CD14-positive monocyte (primary cell): Measurements from ENCODE around the gene INMT. TPM values are rescaled to one million over a fixed set of nuclear protein-coding genes. Genes with fewer than 3 reads are reported as not detected.

Source experiments
- DNase-seq, 3 donors: peaks; one replicate each; pipeline ENCODE4 v3.0.0-alpha.2; 2011 to 2022
- H2AFZ ChIP-seq: 2 replicates; pipeline ENCODE4 v1.6.0; 2012; ENCODE audit warnings: mild to moderate bottlenecking, low read depth, low read length, inconsistent platforms; ENCODE audit not compliant: insufficient read depth, poor library complexity, severe bottlenecking
- H3K27ac ChIP-seq, 2 donors: 1 replicate in 1 of 2; 2 replicates in 1 of 2; pipeline ENCODE4 v1.5.1; 2012 to 2013; ENCODE audit warnings: low read length in 2 of 2, control low read depth in 1 of 2, inconsistent platforms in 1 of 2, low read depth in 1 of 2, mild to moderate bottlenecking in 1 of 2
- H3K27me3 ChIP-seq, 2 donors: one replicate each; pipeline versions ENCODE4 v1.6.0 to v1.6.1; 2011 to 2013; ENCODE audit warnings: low read length in 2 of 2; ENCODE audit not compliant: control insufficient read depth in 2 of 2, insufficient read depth in 2 of 2
- H3K36me3 ChIP-seq, 2 donors: replicated peaks in 1 of 2; 1 replicate in 1 of 2; 2 replicates in 1 of 2; pipeline versions ENCODE4 v1.5.1 to v1.6.1; 2012 to 2013; ENCODE audit warnings: low read length in 2 of 2, control low read depth in 1 of 2, inconsistent platforms in 1 of 2, mild to moderate bottlenecking in 1 of 2; ENCODE audit not compliant: insufficient read depth in 2 of 2, control insufficient read depth in 1 of 2
- H3K4me1 ChIP-seq, 2 donors: 1 replicate in 1 of 2; 2 replicates in 1 of 2; pipeline versions ENCODE4 v1.5.1 to v1.6.1; 2012 to 2013; ENCODE audit warnings: low read length in 2 of 2, control low read depth in 1 of 2, inconsistent platforms in 1 of 2, mild to moderate bottlenecking in 1 of 2, moderate library complexity in 1 of 2; ENCODE audit not compliant: insufficient read depth in 2 of 2, control insufficient read depth in 1 of 2
- H3K4me2 ChIP-seq: replicated peaks from 2 replicates; pipeline ENCODE3; 2012; ENCODE audit warnings: low read length, moderate library complexity, mild to moderate bottlenecking; ENCODE audit not compliant: poor library complexity, severe bottlenecking; ENCODE audit errors: extremely low read depth
- H3K4me3 ChIP-seq, 3 experiments: fragments of 200-600 bp in 1 of 3; sonication (generic) in 1 of 3; replicated peaks in 1 of 3; 1 replicate in 2 of 3; 2 replicates in 1 of 3; pipeline ENCODE4 v1.5.1; 2011 to 2013; ENCODE audit warnings: low read length in 3 of 3, mild to moderate bottlenecking in 3 of 3, control low read depth in 2 of 3, low read depth in 2 of 3, inconsistent platforms in 1 of 3, moderate library complexity in 1 of 3
- H3K79me2 ChIP-seq: 2 replicates; pipeline ENCODE4 v1.6.0; 2012; ENCODE audit warnings: mild to moderate bottlenecking, control low read depth, inconsistent platforms, low read length, moderate library complexity; ENCODE audit not compliant: insufficient read depth
- H3K9ac ChIP-seq: 2 replicates; pipeline ENCODE4 v1.6.0; 2017; ENCODE audit warnings: low read length, mild to moderate bottlenecking; ENCODE audit not compliant: insufficient read depth, poor library complexity, severe bottlenecking
- H3K9me3 ChIP-seq, 2 donors: replicated peaks in 1 of 2; 1 replicate in 1 of 2; 2 replicates in 1 of 2; pipeline versions ENCODE4 v1.5.1 to v1.6.1; 2012 to 2013; ENCODE audit warnings: low read length in 2 of 2, control low read depth in 1 of 2; ENCODE audit not compliant: control insufficient read depth in 1 of 2, insufficient read depth in 1 of 2
- H4K20me1 ChIP-seq: 2 replicates; pipeline ENCODE4 v1.6.0; 2012; ENCODE audit warnings: mild to moderate bottlenecking, low read length, control low read depth, moderate library complexity; ENCODE audit not compliant: insufficient read depth
- H3K27ac Mint-ChIP-seq, 7 donors: one replicate each; pipeline ENCODE4 v1.8.0; 2020; ENCODE audit warnings: mild to moderate bottlenecking in 7 of 7, mixed read lengths in 7 of 7, moderate library complexity in 6 of 7, inconsistent platforms in 2 of 7
- H3K27me3 Mint-ChIP-seq, 3 donors: one replicate each; pipeline ENCODE4 v1.8.0; 2021 to 2022; ENCODE audit warnings: low read depth in 3 of 3, mild to moderate bottlenecking in 3 of 3, mixed read lengths in 3 of 3, moderate library complexity in 3 of 3, inconsistent platforms in 1 of 3
- H3K36me3 Mint-ChIP-seq, 2 donors: one replicate each; pipeline ENCODE4 v1.8.0; 2020; ENCODE audit warnings: mixed read lengths in 2 of 2, inconsistent platforms in 1 of 2, mild to moderate bottlenecking in 1 of 2
- H3K4me1 Mint-ChIP-seq: one replicate; pipeline ENCODE4 v1.8.0; 2020; ENCODE audit warnings: mild to moderate bottlenecking, mixed read lengths
- H3K4me3 Mint-ChIP-seq, 2 donors: one replicate each; pipeline ENCODE4 v1.8.0; 2020; ENCODE audit warnings: mild to moderate bottlenecking in 2 of 2, mixed read lengths in 2 of 2, moderate library complexity in 1 of 2
- H3K9me3 Mint-ChIP-seq, 7 donors: one replicate each; pipeline ENCODE4 v1.8.0; 2020 to 2022; ENCODE audit warnings: mixed read lengths in 7 of 7, mild to moderate bottlenecking in 6 of 7, moderate library complexity in 6 of 7, inconsistent platforms in 2 of 7
- CTCF ChIP-seq: fragments of 200-600 bp; IDR thresholded peaks from one replicate; pipeline ENCODE4 v1.8.0; 2022; ENCODE audit warnings: antibody characterized with exemption, mild to moderate bottlenecking
- WGBS: methylation state at CpG from one replicate; pipeline ENCODE4 v1.1.5; 2013; ENCODE audit warnings: missing lambda C conversion rate; ENCODE audit not compliant: insufficient coverage; 5-methylcytosine and 5-hydroxymethylcytosine counted together
- intact Hi-C, 2 donors: fragments of 100-400 bp; cut with micrococcal nuclease; formaldehyde crosslinking; loops; one replicate each; pipeline versions ENCODE4 v1.15.0 to v1.15.1; 2023
- polyA plus RNA-seq, 3 donors: library from polyadenylated mRNA; depleted of rRNA in 1 of 3; unstranded in 2 of 3; stranded (reverse) in 1 of 3; fragments of 300-500 nt in 2 of 3; fragments of >200 nt in 1 of 3; fragmentation: Illumina TruSeq in 2 of 3; gene quantifications; 1 replicate in 2 of 3; 2 replicates in 1 of 3; pipeline ENCODE4 v1.2.3, GENCODE V29; 2012 to 2021

INMT gene
- polyA plus RNA-seq, 3 donors = not detected

GRCh38 chr7:30772984-30773383 lies 21.0 kb downstream of the INMT start:
- H3K4me1 ChIP-seq = peaks cover 8 to 11% of the 10 kb centered on the region in 2 donors
- H3K27me3 ChIP-seq = no peaks in the 10 kb centered on the region
- intact Hi-C loops = no loop called here
- no peak overlapping the region for H3K9ac ChIP-seq
- no peak for DNase-seq
- Mint-ChIP-seq H3K36me3 (no peaks in the 10 kb centered on the region), H3K4me1 (peaks cover 9% of the 10 kb centered on the region), H3K27me3 (peaks cover 0 to 5% (median under 1%) of the 10 kb centered on the region in 3 donors), H3K4me3 (no peak overlapping the region), H3K27ac (no peak overlapping the region), H3K9me3 (no peaks in the 10 kb centered on the region)
- H3K36me3 ChIP-seq = no peaks in the 10 kb centered on the region
- no peak overlapping the region for H2AFZ ChIP-seq
- H3K4me3 ChIP-seq = no peak overlapping the region
- WGBS = 90% methylated on average over 5 of the region's 6 CpGs
- no peak overlapping the region for H3K4me2 ChIP-seq
- no peak overlapping the region for H3K27ac ChIP-seq
- no peaks in the 10 kb centered on the region for H3K9me3 ChIP-seq
- H4K20me1 ChIP-seq = no peaks in the 10 kb centered on the region
- H3K79me2 ChIP-seq = no peaks in the 10 kb centered on the region
- no peak for TF ChIP-seq CTCF

GRCh38 chr7:30775992-30776391 lies 24.1 kb downstream of the INMT start:
- DNase-seq = no peak
- TF ChIP-seq CTCF = no peak
- Histone ChIP-seq H3K27ac (no peak overlapping the region), H4K20me1 (no peaks in the 10 kb centered on the region), H3K79me2 (no peaks in the 10 kb centered on the region), H3K9me3 (no peaks in the 10 kb centered on the region), H3K9ac (no peak overlapping the region), H3K4me2 (no peak overlapping the region), H3K27me3 (no peaks in the 10 kb centered on the region), H3K4me1 (peaks cover 5 to 8% of the 10 kb centered on the region in 2 donors), H3K4me3 (no peak overlapping the region), H2AFZ (no peak overlapping the region), H3K36me3 (no peaks in the 10 kb centered on the region)
- Mint-ChIP-seq H3K36me3 (no peaks in the 10 kb centered on the region), H3K27ac (no peak overlapping the region), H3K4me3 (no peak overlapping the region), H3K27me3 (no peaks in the 10 kb centered on the region), H3K9me3 (no peaks in the 10 kb centered on the region), H3K4me1 (peaks cover 6% of the 10 kb centered on the region)
- intact Hi-C loops = no loop called here
